Measurements from ENCODE around the gene TBX1.

GRCh38 chr22:19761725-19762567 lies 1.4 kb downstream of the TBX1 start:
- TF ChIP-seq CTCF (IDR thresholded peaks at IDR 0.05) (no peak), ZFX (IDR thresholded peaks at IDR 0.05; ENCODE audit: borderline replicate concordance) (no peak)

All from 22Rv1 (cell line).